HCT116 (cell line): ENCODE results near the gene TMPRSS3. TPM values are rescaled to one million over a fixed set of nuclear protein-coding genes. Genes with fewer than 3 reads are reported as not detected.

ENCODE experiments used
- ATAC-seq: fragments of 200-7000 bp; cut with Tn5 transposase; 2 replicates; pipeline ENCODE4 v1.9.1; 2020; ENCODE audit warnings: mild to moderate bottlenecking, moderate library complexity
- BruUV-seq: library from RNA; stranded (reverse); fragments of 400-500 nt; replicated peaks from 2 replicates; lab custom pipeline; 2021; lab: Mats Ljungman, UMichigan
- CTCF ChIA-PET: fragments of 300-600 bp; sonication (Branson Sonifier 250); formaldehyde crosslinking; loops from one replicate; lab custom pipeline; 2021; ENCODE audit warnings: antibody characterized with exemption; lab: Charles Lee
- POLR2A ChIA-PET: fragments of 300-600, 350-600 bp; sonication (Branson Sonifier 250); formaldehyde crosslinking; loops from one replicate; lab custom pipeline; 2021; ENCODE audit warnings: antibody characterized with exemption; lab: Charles Lee
- RAD21 ChIA-PET, 2 experiments: fragments of 300-600 bp; sonication (Branson Sonifier 250); formaldehyde crosslinking; loops; one replicate each; lab custom pipeline; 2023; ENCODE audit warnings: low total read pairs in 2 of 2; ENCODE audit not compliant: uncharacterized antibody in 2 of 2, unreplicated experiment in 2 of 2, low non-redundant PET in 1 of 2; lab: Charles Lee
- DNase-seq: peaks from one replicate; pipeline ENCODE4 v3.0.0-alpha.2; 2010; ENCODE audit warnings: low read depth, low spot score
- H2AFZ ChIP-seq: fragments of 200-600 bp; shearing (Covaris generic), sonication (generic); 2 replicates; pipeline ENCODE4 v1.6.1; 2017; ENCODE audit warnings: low read depth, mixed run types, mixed read lengths, antibody characterized with exemption, low read length; ENCODE audit not compliant: poor library complexity, severe bottlenecking
- H3K27ac ChIP-seq: 2 replicates; pipeline ENCODE4 v1.5.1; 2012; ENCODE audit warnings: low read depth, low read length
- H3K27me3 ChIP-seq: fragments of 200-600 bp; sonication (generic); 2 replicates; pipeline ENCODE4 v1.6.1; 2016; ENCODE audit warnings: mixed run types, low read length, mixed read lengths; ENCODE audit not compliant: insufficient read depth
- H3K36me3 ChIP-seq, 2 experiments: fragments of 200-500 bp in 1 of 2; fragments of 200-600 bp in 1 of 2; sonication (Bioruptor generic) in 1 of 2; sonication (generic) in 1 of 2; 2 replicates each; pipeline versions ENCODE4 v1.5.1 to v1.6.1; 2014 to 2016; ENCODE audit warnings: low read length in 2 of 2, inconsistent platforms in 1 of 2, mixed read lengths in 1 of 2, mixed run types in 1 of 2; ENCODE audit not compliant: insufficient read depth in 2 of 2, control insufficient read depth in 1 of 2
- H3K4me1 ChIP-seq, 2 experiments: fragments of 200-600 bp in 1 of 2; sonication (generic) in 1 of 2; 2 replicates each; pipeline versions ENCODE4 v1.5.1 to v1.6.1; 2012 to 2017; ENCODE audit warnings: low read length in 2 of 2, inconsistent platforms in 1 of 2, mild to moderate bottlenecking in 1 of 2, mixed read lengths in 1 of 2, mixed run types in 1 of 2, moderate library complexity in 1 of 2; ENCODE audit not compliant: insufficient read depth in 2 of 2, control insufficient read depth in 1 of 2
- H3K4me2 ChIP-seq: fragments of 200-600 bp; sonication (generic); 2 replicates; pipeline ENCODE4 v1.6.1; 2017; ENCODE audit warnings: mixed run types, low read length, mixed read lengths
- H3K4me3 ChIP-seq, 2 experiments: fragments of 200-600 bp in 1 of 2; sonication (generic) in 1 of 2; replicated peaks in 1 of 2; 2 replicates each; pipeline ENCODE4 v1.5.1; 2011 to 2016; ENCODE audit warnings: low read length in 2 of 2, control low read depth in 1 of 2, low read depth in 1 of 2, mild to moderate bottlenecking in 1 of 2, mixed read lengths in 1 of 2, mixed run types in 1 of 2
- H3K79me2 ChIP-seq: fragments of 200-600 bp; sonication (generic); 2 replicates; pipeline ENCODE4 v1.6.1; 2017; ENCODE audit warnings: mild to moderate bottlenecking, mixed run types, low read length, moderate library complexity, mixed read lengths; ENCODE audit not compliant: insufficient read depth
- H3K9ac ChIP-seq: fragments of 200-600 bp; sonication (generic); 2 replicates; pipeline ENCODE4 v1.6.1; 2016; ENCODE audit warnings: low read length, mixed read lengths
- H3K9me2 ChIP-seq: fragments of 200-600 bp; sonication (generic), shearing (Covaris generic); 2 replicates; pipeline ENCODE4 v1.6.1; 2017; ENCODE audit warnings: mixed run types, mild to moderate bottlenecking, moderate library complexity; ENCODE audit not compliant: insufficient read depth
- H3K9me3 ChIP-seq, 2 experiments: fragments of 200-500 bp in 1 of 2; fragments of 200-600 bp in 1 of 2; sonication (Bioruptor generic) in 1 of 2; sonication (generic) in 1 of 2; 2 replicates each; pipeline ENCODE4 v1.6.1; 2014 to 2017; ENCODE audit warnings: low read length in 2 of 2, mixed read lengths in 2 of 2, inconsistent platforms in 1 of 2, low read depth in 1 of 2, mild to moderate bottlenecking in 1 of 2, mixed run types in 1 of 2, moderate library complexity in 1 of 2; ENCODE audit not compliant: control insufficient read depth in 1 of 2, insufficient read depth in 1 of 2
- H4K20me1 ChIP-seq: fragments of 200-600 bp; sonication (generic), shearing (Covaris generic); 2 replicates; pipeline ENCODE4 v1.6.1; 2017; ENCODE audit warnings: mixed run types, mild to moderate bottlenecking, moderate library complexity; ENCODE audit not compliant: insufficient read depth
- CBX3 ChIP-seq: IDR thresholded peaks from 2 replicates; pipeline ENCODE4 v1.6.1; 2012; ENCODE audit warnings: low read depth
- CEBPB ChIP-seq: IDR thresholded peaks from 2 replicates; pipeline ENCODE4 v1.6.1; 2012; ENCODE audit warnings: low read depth
- EZH2phosphoT487 ChIP-seq: fragments of 200-600 bp; IDR thresholded peaks from 2 replicates; pipeline ENCODE4 v1.6.1; 2018; ENCODE audit warnings: antibody characterized with exemption, borderline replicate concordance
- FOSL1 ChIP-seq: IDR thresholded peaks from 2 replicates; pipeline ENCODE4 v1.6.1; 2012; ENCODE audit warnings: low read depth
- POLR2A ChIP-seq: IDR thresholded peaks from 2 replicates; pipeline ENCODE4 v1.7.0; 2011; ENCODE audit warnings: borderline replicate concordance; ENCODE audit not compliant: insufficient read depth, insufficient read length; ENCODE audit errors: extremely low read depth
- ZNF274 ChIP-seq: fragments of 200-500 bp; sonication (Bioruptor generic); IDR thresholded peaks from 2 replicates; pipeline ENCODE4 v1.6.1; 2014; ENCODE audit warnings: mild to moderate bottlenecking, low read depth, low read length, inconsistent platforms
- intact Hi-C: fragments of 100-400 bp; cut with micrococcal nuclease; formaldehyde crosslinking; loops from 2 replicates; pipeline ENCODE4 v1.10.0; 2022
- total RNA-seq: library from RNA; stranded (reverse); gene quantifications from one replicate; pipeline ENCODE4 v1.2.1, GENCODE V29; 2021; ENCODE audit not compliant: unreplicated experiment
- TF ChIP-seq, protein P1 (sequence below): IDR thresholded peaks from 2 replicates; pipeline ENCODE4 v1.6.1; 2012
- TF ChIP-seq, protein P2 (sequence below), 3 experiments: fragments of 200-600 bp in 1 of 3; sonication (generic) in 1 of 3; IDR thresholded peaks in 2 of 3; conservative IDR thresholded peaks in 1 of 3; 2 replicates each; pipeline ENCODE4 v1.5.1; 2012 to 2017; ENCODE audit warnings: low read depth in 2 of 3, low read length in 2 of 3, antibody characterized with exemption in 1 of 3, borderline replicate concordance in 1 of 3, control low read depth in 1 of 3, mild to moderate bottlenecking in 1 of 3, mixed read lengths in 1 of 3, mixed run types in 1 of 3, moderate library complexity in 1 of 3; ENCODE audit not compliant: insufficient read depth in 1 of 3

Gene TMPRSS3
- total RNA-seq, 1 experiment from 2014 or later: not detected

DNA sequence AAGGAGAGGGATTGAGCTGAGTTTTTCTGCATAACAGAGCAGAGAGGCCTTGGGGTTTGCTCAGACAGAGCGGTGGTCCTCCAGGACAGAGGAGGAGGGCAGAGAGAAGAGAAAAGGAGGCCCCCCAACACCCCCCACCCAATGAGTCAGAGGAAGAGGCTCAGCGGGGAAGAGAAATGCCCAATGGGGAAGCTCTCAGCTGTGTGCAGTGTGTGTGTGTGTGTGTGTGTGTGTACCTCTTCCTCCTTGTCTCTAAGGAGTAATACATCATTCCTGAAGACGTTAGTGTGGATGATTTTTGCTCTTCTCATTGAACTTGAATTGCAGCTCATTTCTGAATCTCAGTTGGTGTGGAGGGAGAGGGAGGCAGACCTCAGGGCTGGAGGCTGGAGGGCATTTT, 8.7 kb downstream of the TMPRSS3 start:
- BruUV-seq: no TSS peak
- POLR2A ChIA-PET: no interaction called here
- Histone ChIP-seq H3K9ac (no peak overlapping the region), H3K79me2 (no peaks in the 10 kb centered on the region), H4K20me1 (no peaks in the 10 kb centered on the region), H3K9me2 (no peaks in the 10 kb centered on the region), H3K27me3 (peaks cover 3% of the 10 kb centered on the region; the same call in 1 of the 2 replicates), H3K4me2 (no peak overlapping the region), H2AFZ (no peak overlapping the region), H3K36me3 (no peaks in the 10 kb centered on the region), H3K4me1 (peaks cover 0 to 3% of the 10 kb centered on the region in 2 experiments; a peak in 1 of 4 replicates), H3K27ac (no peak overlapping the region), H3K4me3 (no peak overlapping the region), H3K9me3 (peaks cover under 1 to 5% of the 10 kb centered on the region in 2 experiments; a peak in 2 of 4 replicates)
- intact Hi-C loops: loop anchor here (10.0 kb wide), 1 partner anchor 148 kb away; no protein-coding TSS in a partner anchor
- RAD21 ChIA-PET: no interaction called here
- CTCF ChIA-PET: interaction anchor here (0.6 kb wide), 1 partner anchor 78 kb away, joined by 3 read pairs; no protein-coding TSS in a partner anchor
- TF ChIP-seq FOSL1: no peak
- TF ChIP-seq, protein P1, sequence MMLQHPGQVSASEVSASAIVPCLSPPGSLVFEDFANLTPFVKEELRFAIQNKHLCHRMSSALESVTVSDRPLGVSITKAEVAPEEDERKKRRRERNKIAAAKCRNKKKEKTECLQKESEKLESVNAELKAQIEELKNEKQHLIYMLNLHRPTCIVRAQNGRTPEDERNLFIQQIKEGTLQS: no peak
- TF ChIP-seq CBX3: no peak
- no peak for TF ChIP-seq ZNF274
- TF ChIP-seq EZH2phosphoT487: no peak
- no peak for TF ChIP-seq POLR2A
- no peak for TF ChIP-seq CEBPB
- TF ChIP-seq, protein P2, sequence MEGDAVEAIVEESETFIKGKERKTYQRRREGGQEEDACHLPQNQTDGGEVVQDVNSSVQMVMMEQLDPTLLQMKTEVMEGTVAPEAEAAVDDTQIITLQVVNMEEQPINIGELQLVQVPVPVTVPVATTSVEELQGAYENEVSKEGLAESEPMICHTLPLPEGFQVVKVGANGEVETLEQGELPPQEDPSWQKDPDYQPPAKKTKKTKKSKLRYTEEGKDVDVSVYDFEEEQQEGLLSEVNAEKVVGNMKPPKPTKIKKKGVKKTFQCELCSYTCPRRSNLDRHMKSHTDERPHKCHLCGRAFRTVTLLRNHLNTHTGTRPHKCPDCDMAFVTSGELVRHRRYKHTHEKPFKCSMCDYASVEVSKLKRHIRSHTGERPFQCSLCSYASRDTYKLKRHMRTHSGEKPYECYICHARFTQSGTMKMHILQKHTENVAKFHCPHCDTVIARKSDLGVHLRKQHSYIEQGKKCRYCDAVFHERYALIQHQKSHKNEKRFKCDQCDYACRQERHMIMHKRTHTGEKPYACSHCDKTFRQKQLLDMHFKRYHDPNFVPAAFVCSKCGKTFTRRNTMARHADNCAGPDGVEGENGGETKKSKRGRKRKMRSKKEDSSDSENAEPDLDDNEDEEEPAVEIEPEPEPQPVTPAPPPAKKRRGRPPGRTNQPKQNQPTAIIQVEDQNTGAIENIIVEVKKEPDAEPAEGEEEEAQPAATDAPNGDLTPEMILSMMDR (IDR thresholded peaks at IDR 0.05 in 2 of 3, conservative IDR thresholded peaks at IDR 0.05 in 1 of 3; ENCODE audit: borderline replicate concordance in 1 of 3, insufficient read depth in 1 of 3, low read depth in 2 of 3, low read length in 2 of 3): no peak
- no peak for ATAC-seq
- DNase-seq: no peak
